Measurements from ENCODE around the gene SEC22C.

SEC22C gene

DNA sequence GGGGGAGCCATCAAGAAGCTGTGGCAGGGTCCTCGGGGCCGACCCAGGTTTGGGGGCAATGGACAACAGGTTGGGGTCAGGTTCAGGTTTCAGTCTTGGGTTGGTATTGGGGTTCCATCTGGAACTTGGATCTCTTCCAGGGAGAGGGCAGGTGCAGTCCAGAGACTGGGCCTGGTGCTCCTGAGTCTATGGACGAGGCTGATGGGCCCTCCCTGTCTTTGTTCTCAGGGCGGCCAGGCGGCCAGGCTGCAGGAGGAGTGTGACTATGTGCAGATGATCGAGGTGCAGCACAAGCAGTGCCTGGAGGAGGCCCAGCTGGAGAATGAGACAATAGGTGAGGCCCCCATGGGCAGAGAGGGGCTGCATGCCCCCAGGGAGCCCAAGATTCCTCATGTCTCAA, 68.2 kb downstream of the SEC22C start:
- no peak for DNase-seq (ENCODE audit: low read depth in 2 of 3, low spot score in 1 of 3)

DNA sequence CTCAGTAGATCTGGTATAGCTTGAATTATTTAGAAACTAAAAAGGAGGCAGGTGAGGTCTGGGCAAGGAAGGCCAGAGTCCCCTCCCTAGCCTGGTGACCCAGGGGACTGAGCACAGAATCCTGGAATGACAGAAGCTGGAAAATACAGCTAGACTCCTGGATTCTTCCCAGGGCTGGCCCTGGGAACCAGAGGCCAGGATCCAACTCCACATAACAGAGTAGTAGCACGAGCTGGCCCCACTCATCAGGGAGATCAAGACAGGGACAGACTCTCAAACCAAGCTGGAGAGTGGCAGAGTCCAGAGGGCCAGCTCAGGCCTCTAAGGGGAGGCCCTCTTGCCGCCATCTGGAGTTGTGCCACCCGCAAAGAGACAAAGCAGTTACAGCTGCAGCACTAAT, 68.6 kb downstream of the SEC22C start:
- DNase-seq (ENCODE audit: low read depth in 2 of 3, low spot score in 1 of 3), result no peak

DNA sequence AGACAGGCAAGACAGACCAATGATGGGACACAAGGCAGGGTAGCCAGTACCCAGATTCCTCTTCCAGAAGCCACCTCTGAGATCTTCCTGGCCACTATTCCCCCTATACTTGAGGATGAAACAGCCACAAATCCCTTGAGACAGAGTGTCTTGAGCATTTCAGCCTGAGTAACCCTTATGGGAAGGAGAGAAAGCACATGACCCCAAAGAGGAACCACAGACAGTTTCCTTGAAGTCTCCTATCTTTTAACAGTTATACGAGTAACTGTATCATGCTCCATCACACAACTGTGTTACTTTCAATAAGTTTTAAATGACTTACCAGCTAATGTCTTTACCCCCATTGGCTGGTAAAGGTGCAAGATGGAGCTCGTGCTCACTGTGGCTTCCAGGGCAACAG, 70.0 kb downstream of the SEC22C start:
- DNase-seq (ENCODE audit: low read depth in 2 of 3, low spot score in 1 of 3), result no peak

DNA sequence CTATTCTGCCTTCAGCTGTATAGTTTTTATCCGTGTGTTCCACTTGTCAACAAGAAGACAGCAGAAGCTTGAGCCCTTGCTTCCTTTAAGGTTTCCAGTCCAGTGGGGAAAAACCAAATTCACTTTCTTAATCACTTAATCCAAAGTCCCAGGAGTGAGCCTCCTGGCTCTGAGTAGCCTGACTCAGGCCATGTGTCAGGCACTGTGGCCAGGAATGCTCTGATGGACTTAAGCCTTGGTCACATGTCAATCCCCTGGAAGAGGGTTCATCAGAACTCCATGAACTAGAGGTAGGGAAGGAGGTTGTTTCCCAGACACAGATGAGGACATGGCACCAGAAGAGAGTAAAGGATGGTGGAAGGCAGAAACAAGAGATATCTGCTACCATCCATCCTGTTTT, 70.6 kb downstream of the SEC22C start:
- no peak for DNase-seq (ENCODE audit: low read depth in 2 of 3, low spot score in 1 of 3)

DNA sequence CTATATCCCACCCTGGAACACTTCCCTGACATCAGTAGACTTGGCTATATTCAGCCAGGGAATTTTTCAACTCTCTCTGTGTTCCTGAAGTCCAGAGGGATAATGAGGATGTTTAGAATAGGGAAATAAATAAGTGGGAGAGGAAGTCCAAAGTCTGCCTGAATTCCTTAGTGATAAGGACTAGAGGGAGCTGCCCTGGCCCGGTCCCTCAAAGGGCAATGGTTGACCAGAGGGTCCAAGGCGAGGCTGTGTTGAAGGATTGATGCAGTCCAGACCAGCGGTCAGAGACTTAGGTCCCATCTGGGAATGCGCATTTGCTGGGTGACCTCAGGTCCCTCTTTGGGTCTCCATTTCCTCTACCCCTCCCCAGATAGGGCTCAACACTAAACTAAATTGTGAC, 71.4 kb downstream of the SEC22C start:
- DNase-seq (ENCODE audit: low read depth in 2 of 3, low spot score in 1 of 3), result no peak

DNA sequence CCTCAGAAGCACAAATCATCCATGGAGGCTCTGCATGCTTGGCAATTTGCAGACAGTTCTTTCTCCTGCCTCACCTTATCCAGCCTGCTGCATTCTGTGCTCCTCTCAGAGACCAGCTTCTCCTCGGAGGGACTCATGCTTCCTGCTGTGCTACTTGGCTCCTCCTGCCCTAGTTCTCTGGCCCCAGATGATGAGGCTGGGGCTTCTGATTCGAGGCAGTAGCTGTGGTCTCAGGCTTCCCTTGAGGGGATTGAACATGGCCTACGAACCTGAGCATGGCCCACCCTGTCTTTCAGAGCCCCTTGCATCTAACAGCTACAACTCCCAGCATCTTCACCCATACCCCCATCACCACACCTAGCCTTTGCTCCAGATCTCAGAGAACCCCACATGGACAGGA, 72.7 kb downstream of the SEC22C start:
- no peak for DNase-seq (ENCODE audit: low read depth in 2 of 3, low spot score in 1 of 3)

DNA sequence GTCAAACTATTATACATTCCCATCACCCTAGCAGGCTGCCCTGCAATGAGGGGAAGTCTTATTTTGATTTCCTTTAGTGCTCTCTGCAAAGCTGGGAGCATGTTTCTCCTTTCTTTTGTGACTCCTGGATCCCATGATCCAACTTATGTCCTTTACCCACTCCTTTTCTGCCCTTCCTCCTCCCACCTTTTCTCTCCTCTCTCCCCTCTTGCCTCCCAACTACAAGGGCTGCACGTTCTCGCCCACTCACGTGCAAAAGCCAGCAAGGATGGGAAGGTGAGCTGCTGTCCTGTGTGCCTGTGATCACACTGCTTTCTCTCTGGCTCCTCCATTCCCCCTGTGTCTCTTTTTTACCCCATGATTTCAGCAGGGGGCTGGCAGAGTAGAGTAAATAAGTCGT, 73.2 kb downstream of the SEC22C start:
- no peak for DNase-seq (ENCODE audit: low read depth in 2 of 3, low spot score in 1 of 3)

DNA sequence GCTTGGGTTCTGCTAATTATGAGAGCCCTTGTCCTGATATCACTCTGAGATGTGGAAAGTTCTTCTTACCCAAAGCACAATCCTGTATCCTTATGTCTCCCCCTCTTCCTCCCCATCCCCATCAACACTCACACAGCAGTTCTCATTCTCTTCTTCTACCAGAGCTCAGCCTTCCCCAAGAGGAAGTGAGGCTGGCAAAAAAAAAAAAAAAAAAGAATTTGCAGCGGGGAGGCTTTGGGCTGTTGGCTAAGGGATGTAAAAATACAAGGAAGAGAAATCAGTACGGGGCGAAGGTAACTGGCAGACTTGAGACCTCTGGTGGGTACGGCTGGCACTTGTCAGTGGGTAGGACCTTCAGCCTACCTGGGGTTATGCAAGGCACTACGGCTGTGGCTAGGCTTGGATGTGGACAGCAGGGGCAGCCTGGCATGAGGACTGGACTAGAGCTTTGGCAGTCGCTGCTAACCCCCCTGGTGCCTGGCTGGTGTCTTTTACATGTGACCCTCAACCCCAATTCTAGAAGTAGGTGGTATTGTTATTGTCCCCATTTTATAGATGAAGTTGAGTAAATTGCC, 73.9 kb downstream of the SEC22C start:
- no peak for DNase-seq (ENCODE audit: low read depth in 2 of 3, low spot score in 1 of 3)

DNA sequence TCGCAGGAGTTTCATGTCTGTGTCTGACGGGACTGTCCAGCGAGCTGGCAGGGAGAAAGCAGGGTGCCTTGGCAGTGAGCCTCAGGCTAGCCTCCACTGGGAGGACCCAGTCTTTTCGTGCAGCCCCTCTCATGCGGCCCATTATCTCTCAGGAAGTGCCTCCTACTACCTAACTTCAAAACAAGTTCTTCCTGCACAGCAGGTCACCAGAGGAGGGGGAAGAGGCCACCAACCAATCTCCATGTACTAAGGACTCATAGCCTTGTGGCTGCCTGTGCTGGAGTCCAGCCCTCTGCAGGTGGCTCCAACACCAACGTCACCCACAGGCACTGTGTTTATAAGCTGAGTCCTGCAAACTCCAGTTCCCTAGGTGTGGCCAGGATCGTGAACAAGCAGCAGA, 74.5 kb downstream of the SEC22C start:
- no peak for DNase-seq (ENCODE audit: low read depth in 2 of 3, low spot score in 1 of 3)

DNA sequence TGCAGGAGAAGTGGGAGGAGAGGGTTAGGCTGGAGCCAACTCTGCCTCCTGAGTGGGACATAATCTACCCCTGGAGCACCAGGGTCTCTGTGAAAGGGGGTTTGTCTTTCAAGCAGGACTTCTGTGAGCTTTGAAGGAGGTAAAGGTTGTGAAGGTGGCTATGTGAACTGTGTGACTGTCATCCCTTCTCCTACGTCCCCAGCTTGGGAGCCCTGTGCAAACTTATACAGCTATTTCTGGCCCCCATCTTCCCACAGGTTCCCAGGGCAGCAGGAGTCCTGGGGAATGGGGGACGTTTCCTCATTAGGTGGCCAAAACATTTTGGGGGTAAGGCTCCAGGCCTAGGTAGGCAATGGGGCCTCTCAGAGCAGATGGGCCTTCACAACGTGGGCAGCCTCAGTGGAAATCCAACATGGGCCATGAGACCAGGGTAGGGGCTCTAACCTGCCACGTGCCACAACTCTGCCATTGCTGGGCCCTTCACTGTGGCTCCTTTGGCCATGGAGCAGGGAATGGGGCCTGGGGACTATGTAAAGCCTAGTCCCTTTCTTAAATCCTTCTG, 75.8 kb downstream of the SEC22C start:
- DNase-seq (ENCODE audit: low read depth in 2 of 3, low spot score in 1 of 3), result no peak

DNA sequence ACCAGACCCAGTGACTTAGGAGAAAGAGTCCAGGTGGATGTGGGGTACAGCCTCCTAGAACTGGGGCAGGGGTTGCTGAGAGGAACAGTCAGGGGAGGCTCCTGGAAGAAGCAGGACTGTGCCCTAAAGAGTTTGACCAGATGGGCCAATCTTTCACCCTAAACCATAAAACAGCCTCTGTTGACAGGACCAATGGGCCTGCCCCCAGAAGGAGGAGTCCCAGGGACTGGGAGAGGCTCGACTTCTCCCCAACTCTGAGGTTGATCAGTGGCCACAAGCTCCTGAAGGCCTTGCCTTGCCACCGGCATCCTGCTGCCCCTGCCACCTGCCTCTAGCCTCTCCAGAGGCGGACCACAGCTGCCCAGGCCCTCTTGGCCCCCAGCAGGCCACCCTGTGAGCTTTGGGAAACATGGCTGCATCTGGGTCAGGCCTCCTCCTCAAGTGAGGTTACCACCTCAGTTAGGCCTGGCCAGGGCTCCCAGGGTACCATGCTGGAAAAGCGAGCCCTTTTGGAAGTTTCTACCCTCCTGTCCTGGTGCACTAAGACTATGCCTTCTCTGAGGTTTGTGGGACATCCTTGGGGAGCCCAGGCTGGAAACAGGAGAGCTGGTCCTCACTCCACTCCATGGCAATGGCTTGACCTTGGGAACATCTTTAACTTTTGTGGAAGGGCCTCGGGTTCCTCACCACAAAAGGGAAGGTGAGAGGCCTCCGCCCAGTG, 76.5 kb downstream of the SEC22C start:
- DNase-seq (ENCODE audit: low read depth in 2 of 3, low spot score in 1 of 3), result no peak

DNA sequence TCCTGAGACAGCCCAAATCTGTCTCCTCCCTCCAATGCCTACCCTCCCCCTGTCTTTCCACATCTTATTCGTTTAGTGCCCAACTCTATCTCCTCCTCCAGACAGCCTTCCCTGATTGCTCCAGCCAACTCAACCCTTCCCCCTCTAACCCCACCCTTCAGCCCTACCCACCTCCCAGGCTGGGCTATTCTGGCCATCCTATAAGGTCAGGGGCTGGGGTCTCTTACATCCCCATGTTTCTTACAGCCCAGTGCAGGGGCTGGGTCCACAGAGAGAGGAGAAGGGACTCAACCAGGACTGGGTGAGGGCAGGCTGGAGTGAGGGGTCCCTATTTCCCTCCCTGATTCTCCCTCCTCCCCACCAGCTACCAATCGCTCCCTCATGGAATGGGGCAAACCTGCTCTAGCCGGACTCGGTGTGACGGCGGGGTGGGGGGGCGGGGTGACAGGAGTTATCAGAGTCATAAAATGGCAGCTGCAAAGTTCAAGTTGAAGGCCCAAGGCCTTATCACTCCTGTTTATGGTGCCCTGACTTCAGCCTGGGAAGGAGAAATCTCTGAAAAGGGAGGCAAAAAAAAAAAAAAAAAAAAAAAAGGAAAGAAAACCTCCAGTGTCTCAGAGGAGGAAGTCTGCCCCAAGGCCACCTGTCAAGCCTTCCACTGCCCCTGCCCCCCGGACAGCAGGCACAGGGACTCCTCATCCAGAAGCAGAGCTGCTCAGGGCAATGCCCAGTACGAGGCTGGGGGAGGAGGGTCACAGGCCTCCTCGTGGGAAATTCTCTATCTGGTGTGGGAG, 77.2 kb downstream of the SEC22C start:
- DNase-seq (ENCODE audit: low read depth in 2 of 3, low spot score in 1 of 3), result no peak

DNA sequence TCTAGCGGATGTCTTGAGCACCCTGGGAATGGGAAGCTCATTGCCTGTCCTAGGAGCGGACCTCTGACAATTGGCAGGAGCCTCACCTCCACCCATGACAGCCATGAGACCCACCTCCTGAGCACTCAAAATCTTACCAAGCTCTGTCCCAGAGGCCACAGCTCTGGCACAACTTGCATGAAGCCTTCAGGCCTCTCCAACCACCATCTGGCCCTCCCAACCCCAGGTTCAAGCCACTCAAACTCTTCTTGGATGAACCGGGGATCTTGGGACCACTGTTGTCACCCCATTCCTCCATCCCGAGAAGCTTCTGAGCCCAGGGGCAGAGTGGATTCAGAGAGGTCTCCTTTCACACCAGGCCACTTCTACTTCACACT, 77.8 kb downstream of the SEC22C start:
- DNase-seq (ENCODE audit: low read depth in 2 of 3, low spot score in 1 of 3), result no peak

DNA sequence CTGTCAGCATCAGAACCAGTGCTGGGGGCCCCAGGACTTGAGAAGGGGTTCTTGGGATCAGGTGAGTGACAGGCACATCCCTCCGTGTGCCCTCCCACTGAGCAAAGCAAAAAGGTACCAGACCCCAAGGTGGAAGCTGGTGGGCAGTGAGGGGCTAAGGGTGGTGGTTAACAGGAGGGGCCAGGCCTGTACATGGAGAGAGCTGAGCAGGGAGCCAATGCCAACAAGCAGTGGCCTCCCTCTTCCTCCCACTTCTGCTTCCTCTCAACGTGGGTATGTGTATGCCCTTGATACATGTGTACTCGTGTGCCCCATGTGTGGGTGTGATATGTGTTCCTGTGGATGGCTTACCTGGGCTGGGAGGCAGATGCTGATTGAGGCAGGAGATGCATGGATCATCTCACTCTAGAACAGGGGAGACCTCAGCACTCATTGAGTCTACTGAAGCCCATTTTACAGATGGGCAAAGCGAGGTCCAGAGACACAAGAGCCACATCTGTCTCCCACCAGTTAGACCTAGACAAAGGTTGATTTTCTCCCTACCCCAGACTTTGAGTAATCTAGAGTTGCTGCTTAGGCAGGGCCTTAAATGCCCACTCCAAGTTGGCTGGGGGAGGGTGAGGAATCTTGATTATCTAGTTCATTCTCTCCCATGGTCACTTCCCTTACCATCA, 78.4 kb downstream of the SEC22C start:
- no peak for DNase-seq (ENCODE audit: low read depth in 2 of 3, low spot score in 1 of 3)

DNA sequence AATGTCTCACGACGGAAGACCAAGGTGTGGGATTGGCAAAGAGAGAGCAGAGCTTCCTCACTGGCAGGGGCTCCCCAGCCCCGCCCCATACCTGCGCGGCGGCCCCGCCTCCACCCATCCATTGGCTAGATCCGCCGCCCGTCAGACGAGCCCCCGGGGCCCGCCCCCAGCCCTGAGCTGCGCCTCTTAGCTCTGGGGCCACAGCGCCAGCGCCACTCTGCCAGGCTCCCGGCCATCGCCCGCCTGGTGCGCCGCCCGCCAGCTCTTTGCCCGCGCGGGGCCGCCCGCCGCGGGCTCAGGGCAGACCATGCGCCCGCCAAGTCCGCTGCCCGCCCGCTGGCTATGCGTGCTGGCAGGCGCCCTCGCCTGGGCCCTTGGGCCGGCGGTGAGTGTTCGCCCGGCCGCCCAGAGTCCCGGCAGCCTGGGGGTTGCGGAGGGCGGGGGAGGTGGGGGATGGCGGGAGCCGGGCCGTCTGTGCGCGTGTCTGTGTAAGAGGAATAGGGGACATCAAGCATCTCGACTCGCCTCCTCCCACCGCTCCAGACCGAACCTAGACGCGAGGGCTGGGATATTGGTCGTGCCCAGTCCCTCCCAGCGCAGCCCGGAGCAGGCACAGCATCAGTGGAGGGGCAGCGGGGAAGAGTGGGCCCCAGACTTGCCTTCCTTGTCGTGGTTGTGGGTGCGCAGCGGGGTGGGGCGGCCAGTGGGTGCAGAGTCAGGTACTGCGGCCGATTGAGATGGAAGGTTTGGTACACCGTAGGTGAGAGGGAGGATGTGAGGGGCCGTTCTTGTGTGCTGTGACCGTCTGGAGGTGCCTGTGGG, 79.1 kb downstream of the SEC22C start, which contains the start of gene VIPR1:
Gene VIPR1, plus strand, starts transcription at position 215 of the 822 bp plus-strand sequence. Its CDS starts 93 bp downstream, at position 308.
- peak; percentile 79 to 91 (median 87) for DNase-seq (ENCODE audit: low read depth in 2 of 3, low spot score in 1 of 3)

DNA sequence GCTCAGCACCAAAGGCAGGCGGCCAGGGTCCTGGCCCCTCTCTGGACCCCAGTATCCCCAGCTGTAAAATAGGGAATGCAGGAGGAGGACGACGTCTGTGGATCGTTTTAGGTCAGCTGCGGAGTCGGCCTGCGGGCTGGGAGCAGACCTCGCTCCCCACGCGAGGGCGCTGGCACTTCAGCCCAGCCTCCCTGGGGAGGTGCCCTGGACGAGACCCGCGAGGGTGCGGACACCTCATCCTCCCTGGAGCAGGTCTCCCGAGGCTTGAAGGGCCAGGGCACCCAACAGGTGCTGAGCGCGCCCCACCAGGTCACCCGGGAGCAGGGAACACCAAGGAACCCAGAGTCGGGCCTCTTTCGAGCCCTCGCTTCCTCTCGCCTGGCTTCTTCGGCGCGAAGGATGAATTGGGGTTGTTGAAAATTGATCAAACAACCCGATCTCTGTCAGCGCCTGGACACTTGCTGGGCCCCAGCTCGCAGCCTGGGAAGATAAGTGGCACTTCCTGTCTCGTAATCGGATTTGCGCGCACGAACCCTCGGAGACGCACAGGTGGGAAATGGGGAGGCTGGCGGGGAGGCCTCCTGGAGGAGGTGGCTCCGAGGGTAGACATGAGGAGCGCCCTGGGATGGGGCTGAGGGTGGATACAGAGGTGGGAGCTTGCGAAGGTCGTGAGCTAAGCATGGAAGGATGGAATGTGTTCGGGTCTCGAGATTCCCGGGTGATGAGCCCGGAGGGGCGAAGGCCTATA, 79.9 kb downstream of the SEC22C start:
- DNase-seq (ENCODE audit: low read depth in 2 of 3, low spot score in 1 of 3), result peak; percentile 31 to 61 (median 52)

DNA sequence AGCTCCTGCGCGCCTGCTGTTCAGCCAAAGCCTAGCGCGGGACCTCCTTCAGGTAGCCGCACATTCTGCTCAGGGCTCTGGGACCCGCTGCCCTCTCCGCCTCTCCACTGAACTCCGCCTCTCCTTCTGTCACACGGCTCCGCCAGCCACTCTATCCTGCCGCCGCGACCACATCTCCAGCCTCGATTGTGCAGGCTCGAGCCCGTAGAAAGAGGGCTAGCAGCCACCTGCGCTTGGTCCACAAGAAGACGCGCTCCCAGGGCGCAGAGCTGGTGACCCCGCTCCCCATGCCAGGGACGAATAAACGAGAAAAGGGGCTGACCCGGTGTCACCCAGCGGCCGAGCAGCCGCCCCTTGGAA, 80.5 kb downstream of the SEC22C start:
- no peak for DNase-seq (ENCODE audit: low read depth in 2 of 3, low spot score in 1 of 3)

DNA sequence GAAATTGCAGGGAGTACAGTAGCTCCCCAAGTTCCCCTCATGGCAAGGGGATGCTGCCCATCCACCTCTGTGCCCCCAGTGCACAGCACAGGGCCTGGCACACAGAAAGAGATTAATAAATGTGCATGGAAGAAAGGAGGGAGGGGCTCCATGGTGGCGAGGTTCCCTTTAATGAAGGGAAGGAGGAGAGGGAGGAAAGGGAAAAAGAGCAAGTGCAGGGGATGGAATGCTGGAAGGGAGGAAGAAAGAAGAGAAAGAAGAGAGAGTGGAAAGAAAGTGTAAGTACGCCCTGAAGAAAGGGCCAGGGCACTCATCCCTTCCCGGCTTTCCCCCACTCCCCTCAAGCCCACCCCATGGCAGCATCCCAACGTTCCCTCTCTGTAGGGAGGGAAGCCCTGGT, 80.9 kb downstream of the SEC22C start:
- no peak for DNase-seq (ENCODE audit: low read depth in 2 of 3, low spot score in 1 of 3)

DNA sequence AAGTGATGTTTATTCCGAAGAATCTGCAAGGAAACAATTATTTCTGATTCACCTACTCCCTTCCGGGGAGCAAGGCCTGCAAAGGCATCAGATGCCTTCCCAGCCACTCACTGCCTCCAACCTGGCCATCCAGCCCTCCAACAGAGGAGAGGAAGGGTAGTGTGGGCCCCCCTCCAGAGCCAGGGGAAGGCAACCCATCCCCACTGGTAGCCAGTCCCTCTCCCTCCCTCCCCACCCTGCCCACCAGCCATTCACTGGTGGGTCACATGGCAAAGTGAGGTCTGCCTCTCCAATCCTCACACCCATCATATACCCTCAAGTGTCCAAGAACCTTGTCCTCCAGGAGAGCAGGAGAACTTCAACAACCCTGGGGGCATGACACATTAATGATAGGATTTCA, 81.7 kb downstream of the SEC22C start:
- no peak for DNase-seq (ENCODE audit: low read depth in 2 of 3, low spot score in 1 of 3)

DNA sequence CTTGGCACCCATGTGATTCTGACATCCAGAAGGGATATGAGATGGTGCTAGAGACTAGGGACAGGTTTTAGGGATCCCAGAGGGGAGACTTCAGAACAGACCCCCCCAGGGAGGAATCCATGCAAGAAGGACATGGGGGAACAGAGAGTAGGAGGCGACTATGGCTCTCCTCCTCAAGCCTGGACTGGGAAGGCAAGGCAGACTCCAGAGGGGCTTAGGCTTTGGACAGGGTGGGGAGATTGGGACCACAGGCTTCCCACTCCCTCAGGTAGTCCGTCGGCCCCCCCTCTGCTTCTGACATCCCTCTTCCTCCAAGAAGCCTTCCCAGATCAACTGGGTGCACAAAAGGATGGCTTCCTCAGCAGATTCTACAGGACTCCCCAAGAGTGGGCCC, 82.3 kb downstream of the SEC22C start:
- DNase-seq (ENCODE audit: low read depth in 2 of 3, low spot score in 1 of 3), result no peak
